ENCODE data around the gene ZNF536.

GRCh38 chr19:30498707-30499106, 126.5 kb downstream of the ZNF536 start:
- TF ChIP-seq POLR2A (IDR thresholded peaks at IDR 0.05), result no peak
- TF ChIP-seq CTCF (IDR thresholded peaks at IDR 0.05), result no peak

Data from tibial nerve (tissue), 3 donors.